ENCODE data around the gene FCHO1.

FCHO1 gene

GRCh38 chr19:17761148-17761547 is 9.9 kb downstream of the FCHO1 start:
- H3K4me3 ChIP-seq (replicated peaks; ENCODE audit: low read depth, low read length), result no peak overlapping the region
- no peak for DNase-seq (ENCODE audit: extremely low read depth, insufficient read length)
- H3K27me3 ChIP-seq (replicated peaks; ENCODE audit: control insufficient read depth, insufficient read depth, low read length), result no peaks in the 10 kb centered on the region
- TF ChIP-seq CTCF (IDR thresholded peaks at IDR 0.05; ENCODE audit: insufficient read depth, low read length, poor library complexity, severe bottlenecking), result no peak
- H3K36me3 ChIP-seq (ENCODE audit: control insufficient read depth, insufficient read depth, low read length), result peaks cover 4% of the 10 kb centered on the region

GRCh38 chr19:17762505-17763229 is 11.4 kb downstream of the FCHO1 start:
- no peak for DNase-seq (ENCODE audit: extremely low read depth, insufficient read length)
- no peak for TF ChIP-seq CTCF (IDR thresholded peaks at IDR 0.05; ENCODE audit: insufficient read depth, low read length, poor library complexity, severe bottlenecking)
- Histone ChIP-seq H3K27me3 (replicated peaks; ENCODE audit: control insufficient read depth, insufficient read depth, low read length) (no peaks in the 10 kb centered on the region), H3K4me3 (replicated peaks; ENCODE audit: low read depth, low read length) (no peak overlapping the region), H3K36me3 (ENCODE audit: control insufficient read depth, insufficient read depth, low read length) (peaks cover 4% of the 10 kb centered on the region; the same call in 1 of the 2 replicates)

GRCh38 chr19:17764348-17764747 is 13.1 kb downstream of the FCHO1 start:
- no peak for TF ChIP-seq CTCF (IDR thresholded peaks at IDR 0.05; ENCODE audit: insufficient read depth, low read length, poor library complexity, severe bottlenecking)
- no peak for DNase-seq (ENCODE audit: extremely low read depth, insufficient read length)
- H3K36me3 ChIP-seq (ENCODE audit: control insufficient read depth, insufficient read depth, low read length), result peaks cover 1% of the 10 kb centered on the region; the same call in 1 of the 2 replicates
- no peak overlapping the region for H3K4me3 ChIP-seq (replicated peaks; ENCODE audit: low read depth, low read length)
- H3K27me3 ChIP-seq (replicated peaks; ENCODE audit: control insufficient read depth, insufficient read depth, low read length), result no peaks in the 10 kb centered on the region

GRCh38 chr19:17765069-17765618 is 13.9 kb downstream of the FCHO1 start:
- no peak overlapping the region for H3K4me3 ChIP-seq (replicated peaks; ENCODE audit: low read depth, low read length)
- DNase-seq (ENCODE audit: extremely low read depth, insufficient read length), result no peak
- no peaks in the 10 kb centered on the region for H3K27me3 ChIP-seq (replicated peaks; ENCODE audit: control insufficient read depth, insufficient read depth, low read length)
- peaks cover 2% of the 10 kb centered on the region for H3K36me3 ChIP-seq (ENCODE audit: control insufficient read depth, insufficient read depth, low read length)
- no peak for TF ChIP-seq CTCF (IDR thresholded peaks at IDR 0.05; ENCODE audit: insufficient read depth, low read length, poor library complexity, severe bottlenecking)

- Histone ChIP-seq H3K36me3 (ENCODE audit: control insufficient read depth, insufficient read depth, low read length) (peaks cover 8% of the 10 kb centered on the region), H3K27me3 (replicated peaks; ENCODE audit: control insufficient read depth, insufficient read depth, low read length) (no peaks in the 10 kb centered on the region), H3K4me3 (replicated peaks; ENCODE audit: low read depth, low read length) (no peak overlapping the region)
- peak; percentile 63 for DNase-seq (ENCODE audit: extremely low read depth, insufficient read length)
- peak; percentile 94 for TF ChIP-seq CTCF (IDR thresholded peaks at IDR 0.05; ENCODE audit: insufficient read depth, low read length, poor library complexity, severe bottlenecking)
Observed at GRCh38 chr19:17766543-17767131, 15.4 kb downstream of the FCHO1 start.
